ENCODE measurements around the gene MRPS7. TPM values are rescaled to one million over a fixed set of nuclear protein-coding genes. Genes with fewer than 3 reads are reported as not detected.

The MRPS7 gene
- total RNA-seq, 2 experiments from 2014 or later, result 103 to 127 TPM

- Histone ChIP-seq H3K4me2 (ENCODE audit: low read length) (no peak overlapping the region), H3K9me3 (ENCODE audit: low read length) (no peaks in the 10 kb centered on the region), H3K9me2 (ENCODE audit: insufficient read depth, low read length) (no peaks in the 10 kb centered on the region), H2AFZ (ENCODE audit: low read length) (no peak overlapping the region), H3K36me3 (ENCODE audit: insufficient read depth, low read length) (peaks cover 52% of the 10 kb centered on the region), H3K4me3 (ENCODE audit: low read depth, low read length, poor library complexity, severe bottlenecking) (no peak overlapping the region), H3K27ac (ENCODE audit: low read depth, low read length, poor library complexity, severe bottlenecking) (no peak overlapping the region), H3K79me2 (ENCODE audit: insufficient read depth, low read depth, low read length) (peaks cover 37% of the 10 kb centered on the region), H3K4me1 (ENCODE audit: insufficient read depth, low read length, poor library complexity, severe bottlenecking) (peaks cover 32% of the 10 kb centered on the region), H4K20me1 (ENCODE audit: insufficient read depth, low read length) (no peaks in the 10 kb centered on the region)
- ChIA-PET POLR2A (interaction anchor here (0.7 kb wide), 1 partner anchor 20 kb away, joined by 7 read pairs; no protein-coding TSS in a partner anchor), CTCF (ENCODE audit: unreplicated experiment) (no interaction called here)
- no TSS peak for BruUV-seq (replicated peaks)
- intact Hi-C loops (cut with micrococcal nuclease; ENCODE audit: unreplicated experiment), result no loop called here
- TF ChIP-seq EZH2phosphoT487 (IDR thresholded peaks at IDR 0.05; ENCODE audit: borderline replicate concordance, low read depth, low read length) (no peak), CTCF (conservative IDR thresholded peaks at IDR 0.05; ENCODE audit: low read length) (no peak)
- no peak for DNase-seq (ENCODE audit: low spot score)
Measured at GRCh38 chr17:75266316-75267152, 4.9 kb downstream of the MRPS7 start.

GRCh38 chr17:75267153-75267410 lies 5.4 kb downstream of the MRPS7 start:
- Histone ChIP-seq H3K9me3 (ENCODE audit: low read length) (no peaks in the 10 kb centered on the region), H4K20me1 (ENCODE audit: insufficient read depth, low read length) (no peaks in the 10 kb centered on the region), H3K9me2 (ENCODE audit: insufficient read depth, low read length) (no peaks in the 10 kb centered on the region), H3K27ac (ENCODE audit: low read depth, low read length, poor library complexity, severe bottlenecking) (no peak overlapping the region), H3K4me1 (ENCODE audit: insufficient read depth, low read length, poor library complexity, severe bottlenecking) (peaks cover 35% of the 10 kb centered on the region), H3K79me2 (ENCODE audit: insufficient read depth, low read depth, low read length) (peaks cover 39% of the 10 kb centered on the region), H2AFZ (ENCODE audit: low read length) (no peak overlapping the region), H3K36me3 (ENCODE audit: insufficient read depth, low read length) (peaks cover 52% of the 10 kb centered on the region), H3K4me3 (ENCODE audit: low read depth, low read length, poor library complexity, severe bottlenecking) (no peak overlapping the region), H3K4me2 (ENCODE audit: low read length) (no peak overlapping the region)
- BruUV-seq (replicated peaks), result no TSS peak
- intact Hi-C loops (cut with micrococcal nuclease; ENCODE audit: unreplicated experiment), result no loop called here
- DNase-seq (ENCODE audit: low spot score), result no peak
- no peak for TF ChIP-seq EZH2phosphoT487 (IDR thresholded peaks at IDR 0.05; ENCODE audit: borderline replicate concordance, low read depth, low read length)
- no peak for TF ChIP-seq CTCF (conservative IDR thresholded peaks at IDR 0.05; ENCODE audit: low read length)
- POLR2A ChIA-PET, result interaction anchor here (0.7 kb wide), 1 partner anchor 20 kb away, joined by 7 read pairs; no protein-coding TSS in a partner anchor
- CTCF ChIA-PET (ENCODE audit: unreplicated experiment), result no interaction called here
